ENCODE measurements around the gene DPF3.

Gene DPF3

DNA sequence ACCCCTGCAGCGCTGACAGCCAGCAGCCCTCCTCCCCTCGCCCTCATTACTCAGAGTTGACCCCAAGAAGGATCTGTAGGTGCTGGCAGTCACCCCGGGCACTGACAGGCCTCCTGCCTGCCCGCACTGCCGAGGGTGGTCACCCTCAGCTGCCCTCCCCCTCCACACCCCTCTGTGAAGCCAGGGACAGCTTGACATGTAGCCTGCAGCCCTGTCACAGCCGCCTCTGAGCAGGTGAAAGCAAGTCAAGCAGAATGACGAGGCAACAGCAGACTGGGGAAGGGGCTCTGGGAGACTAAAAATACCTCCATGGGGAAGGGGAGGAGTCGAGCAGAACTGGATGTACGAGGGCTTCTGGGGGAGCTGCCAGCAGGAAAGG lies 178.1 kb downstream of the DPF3 start:
- DNase-seq (ENCODE audit: low read depth in 2 of 2), result no peak

- no peak for DNase-seq (ENCODE audit: low read depth in 2 of 2)
Observed at GRCh38 chr14:72715215-72715849, 178.6 kb downstream of the DPF3 start.

- DNase-seq (ENCODE audit: low read depth in 2 of 2), result no peak
Observed at GRCh38 chr14:72714871-72715214, 179.1 kb downstream of the DPF3 start.

DNA sequence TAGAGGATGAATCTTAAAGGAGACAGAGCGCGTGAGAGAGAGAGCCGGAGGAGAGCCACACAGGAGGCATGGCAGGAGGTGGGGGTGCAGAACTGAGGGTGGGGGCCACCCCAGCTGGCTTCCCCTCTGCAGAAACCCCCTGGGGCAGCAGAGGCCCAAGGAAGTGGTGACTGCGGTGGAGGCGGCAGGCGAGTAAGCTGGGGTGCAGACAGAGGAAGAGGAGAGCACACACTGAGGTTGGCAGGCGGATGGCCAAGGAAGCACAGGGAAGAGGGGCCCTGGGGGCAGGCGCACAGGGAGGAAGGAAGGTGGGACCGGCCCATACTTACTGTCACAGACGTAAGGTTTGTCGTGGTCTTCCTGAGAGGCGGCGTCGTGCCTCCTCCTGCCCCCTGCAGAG lies 179.8 kb downstream of the DPF3 start:
- no peak for DNase-seq (ENCODE audit: low read depth in 2 of 2)

- no peak for DNase-seq (ENCODE audit: low read depth in 2 of 2)
Observed at GRCh38 chr14:72711936-72712335, 182.0 kb downstream of the DPF3 start.

DNA sequence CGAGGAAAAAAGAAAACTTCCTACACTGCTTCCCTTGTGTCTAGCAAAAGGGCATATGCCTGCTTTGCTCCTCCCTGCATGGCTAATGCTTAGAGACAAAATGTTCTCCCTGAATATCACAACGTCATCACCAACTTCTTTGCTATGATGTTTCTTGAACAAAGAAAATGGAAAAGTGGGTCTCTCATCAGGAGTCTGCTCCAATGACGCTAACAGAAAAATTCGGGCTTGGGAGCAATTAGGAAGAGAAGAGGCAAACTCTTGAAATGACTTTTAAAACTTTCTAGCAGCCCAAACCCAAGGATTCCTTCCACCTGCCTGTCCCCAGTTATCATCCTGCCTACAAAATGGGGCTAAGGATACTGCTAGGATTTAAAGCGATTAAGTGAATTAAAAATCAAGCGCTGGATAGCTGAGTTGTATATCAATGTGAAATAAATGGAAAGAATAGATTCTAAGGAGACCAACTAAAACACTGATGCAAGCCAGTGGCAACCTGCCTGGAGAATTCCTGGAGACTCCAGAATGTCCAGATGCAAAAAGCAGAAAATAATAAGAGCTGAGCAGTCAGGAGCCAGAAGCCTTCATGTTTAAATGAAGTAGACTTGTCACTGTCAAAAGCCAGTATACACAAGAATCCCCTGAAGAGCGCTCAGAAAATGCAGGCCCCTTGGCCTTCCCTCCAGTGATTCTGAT lies 183.8 kb downstream of the DPF3 start:
- no peak for DNase-seq (ENCODE audit: low read depth in 2 of 2)

- DNase-seq (ENCODE audit: low read depth in 2 of 2), result no peak
Observed at GRCh38 chr14:72708708-72709475, 185.0 kb downstream of the DPF3 start.

DNA sequence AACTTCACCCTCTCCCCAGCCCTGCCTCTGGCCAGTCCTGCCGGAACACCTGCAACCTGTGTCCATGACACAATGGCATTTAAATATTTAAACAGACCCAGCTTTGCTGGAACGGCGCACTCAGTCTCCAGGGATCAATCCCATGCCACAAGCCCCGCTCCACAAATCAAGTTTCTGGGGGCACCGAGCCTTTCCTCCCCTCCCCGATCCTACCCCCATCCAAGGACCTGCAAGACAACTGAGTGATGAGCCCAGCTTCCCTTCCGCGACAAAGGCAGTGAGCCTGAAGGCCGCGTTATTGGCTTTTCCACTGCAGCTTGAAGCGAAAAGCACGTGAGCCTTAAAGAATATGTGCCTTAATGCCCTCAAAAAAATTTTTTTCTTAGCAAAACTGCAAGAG lies 185.7 kb downstream of the DPF3 start:
- DNase-seq (ENCODE audit: low read depth in 2 of 2), result no peak

DNA sequence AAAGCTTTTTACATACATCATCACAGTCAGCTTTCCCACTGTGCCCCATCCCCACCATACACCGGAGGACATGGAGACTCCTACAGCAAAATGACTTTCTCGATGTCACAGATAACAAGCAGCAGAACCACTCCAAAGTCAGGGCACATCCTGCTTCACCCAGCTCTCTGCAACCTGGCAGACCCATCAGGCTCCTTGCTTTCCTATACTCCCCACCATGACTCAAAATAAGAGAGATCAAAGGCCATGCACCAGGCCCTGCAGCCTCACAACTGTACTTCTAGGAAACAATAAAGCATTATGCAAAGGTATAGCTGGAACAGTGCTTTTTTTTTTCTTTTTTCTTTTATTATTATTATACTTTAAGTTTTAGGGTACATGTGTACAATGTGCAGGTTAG lies 187.4 kb downstream of the DPF3 start:
- DNase-seq (ENCODE audit: low read depth in 2 of 2), result no peak

DNA sequence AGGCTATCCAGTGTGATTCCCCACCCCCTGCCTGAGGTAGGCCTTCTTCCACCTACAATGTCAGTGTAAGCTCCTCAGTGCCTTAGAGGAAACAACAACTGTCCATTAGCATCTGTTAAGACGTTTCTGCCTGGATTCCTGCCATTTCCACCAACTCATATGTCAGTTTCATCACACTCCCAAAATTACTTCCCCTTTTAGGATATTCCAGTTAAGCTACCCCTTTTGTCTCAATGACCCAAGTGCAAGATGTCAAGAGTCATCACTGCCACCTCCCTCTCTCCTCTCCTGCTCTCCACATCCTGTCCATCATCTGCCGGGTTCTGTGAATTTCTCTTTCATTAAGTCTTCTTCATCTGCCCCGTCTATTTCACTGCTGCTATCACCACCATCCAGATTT lies 189.4 kb downstream of the DPF3 start:
- DNase-seq (ENCODE audit: low read depth in 2 of 2), result no peak

DNA sequence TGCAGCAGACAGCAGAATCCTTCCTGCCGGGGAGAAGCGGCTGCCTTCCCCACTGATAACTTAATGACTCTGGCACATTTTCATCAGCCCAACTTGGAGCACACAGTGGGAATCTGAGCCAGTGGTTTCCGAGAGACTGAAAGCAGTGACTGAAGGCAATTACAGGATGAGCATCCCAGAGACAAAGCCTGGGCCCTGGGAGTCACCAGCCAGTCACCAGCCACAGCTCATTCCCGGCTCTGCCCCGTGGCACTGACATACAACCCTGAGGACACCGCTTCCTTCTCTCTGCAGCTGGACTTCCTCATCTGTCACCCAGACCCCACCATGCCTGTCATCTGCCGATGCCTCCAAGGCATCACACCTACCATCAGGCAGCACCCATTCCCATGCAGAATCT lies 192.3 kb downstream of the DPF3 start:
- no peak for DNase-seq (ENCODE audit: low read depth in 2 of 2)

GRCh38 chr14:72701237-72701565 lies 192.7 kb downstream of the DPF3 start:
- DNase-seq (ENCODE audit: low read depth in 2 of 2), result no peak

- no peak for DNase-seq (ENCODE audit: low read depth in 2 of 2)
Observed at GRCh38 chr14:72700338-72701236, 193.3 kb downstream of the DPF3 start.

- no peak for DNase-seq (ENCODE audit: low read depth in 2 of 2)
Observed at GRCh38 chr14:72699852-72700257, 194.0 kb downstream of the DPF3 start.

- no peak for DNase-seq (ENCODE audit: low read depth in 2 of 2)
Observed at GRCh38 chr14:72699443-72699842, 194.5 kb downstream of the DPF3 start.

GRCh38 chr14:72692696-72693095 lies 201.2 kb downstream of the DPF3 start:
- DNase-seq (ENCODE audit: low read depth in 2 of 2), result no peak

DNA sequence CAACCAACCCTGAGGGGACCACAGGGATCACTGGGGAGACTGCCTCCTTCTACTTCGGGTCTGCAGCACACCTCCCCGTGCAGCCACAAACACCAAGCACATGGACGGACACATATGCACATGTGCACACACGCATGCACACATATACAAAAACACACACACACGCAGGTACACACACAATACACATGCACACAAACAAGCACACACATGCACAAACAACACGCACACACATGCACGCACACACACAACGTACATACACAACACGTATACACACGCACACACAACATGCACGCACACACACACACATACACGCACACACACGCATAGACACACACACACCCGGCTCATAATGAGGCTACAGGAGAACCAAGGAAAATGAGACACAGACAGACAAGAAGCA lies 203.6 kb downstream of the DPF3 start:
- DNase-seq (ENCODE audit: low read depth in 2 of 2), result no peak

- DNase-seq (ENCODE audit: low read depth in 2 of 2), result no peak
Observed at GRCh38 chr14:72688990-72689671, 204.8 kb downstream of the DPF3 start.

DNA sequence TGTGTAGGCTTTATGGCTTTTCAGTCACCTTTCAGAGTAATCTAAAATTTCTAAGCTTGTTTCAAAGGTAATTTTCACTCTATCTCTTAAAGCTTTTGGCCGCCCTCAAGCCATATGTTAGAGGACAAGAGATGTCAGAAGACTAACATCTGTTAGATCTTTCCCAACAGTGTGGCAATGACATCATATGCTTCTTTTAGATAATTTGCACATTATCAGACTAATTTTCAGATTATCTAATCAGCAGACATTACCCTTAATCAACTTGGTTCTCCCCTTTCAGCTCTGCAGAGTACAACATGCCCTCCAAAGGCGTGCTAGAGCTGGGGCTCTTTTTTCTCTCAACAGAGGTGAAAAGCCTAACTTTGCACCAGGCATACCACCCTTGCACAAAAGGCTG lies 207.1 kb downstream of the DPF3 start:
- no peak for DNase-seq (ENCODE audit: low read depth in 2 of 2)

DNA sequence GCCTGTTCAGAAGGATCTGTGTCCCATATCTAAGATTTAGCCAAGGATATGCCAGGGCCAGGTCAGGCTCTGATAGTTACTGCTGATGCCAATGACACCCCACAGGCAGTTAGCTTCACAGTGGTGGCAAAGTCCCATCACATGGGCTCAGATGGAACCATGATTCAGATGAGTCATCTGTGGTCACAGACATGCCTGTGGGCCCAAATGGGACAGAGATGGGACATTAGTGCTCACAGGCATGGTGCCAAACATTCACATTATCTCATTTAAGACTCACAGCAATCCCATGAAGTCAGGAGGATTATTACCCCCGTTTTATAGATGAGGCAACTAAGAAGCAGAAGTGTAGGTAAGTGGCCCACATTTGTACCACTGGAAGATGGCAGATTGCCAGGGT lies 207.8 kb downstream of the DPF3 start:
- DNase-seq (ENCODE audit: low read depth in 2 of 2), result no peak

DNA sequence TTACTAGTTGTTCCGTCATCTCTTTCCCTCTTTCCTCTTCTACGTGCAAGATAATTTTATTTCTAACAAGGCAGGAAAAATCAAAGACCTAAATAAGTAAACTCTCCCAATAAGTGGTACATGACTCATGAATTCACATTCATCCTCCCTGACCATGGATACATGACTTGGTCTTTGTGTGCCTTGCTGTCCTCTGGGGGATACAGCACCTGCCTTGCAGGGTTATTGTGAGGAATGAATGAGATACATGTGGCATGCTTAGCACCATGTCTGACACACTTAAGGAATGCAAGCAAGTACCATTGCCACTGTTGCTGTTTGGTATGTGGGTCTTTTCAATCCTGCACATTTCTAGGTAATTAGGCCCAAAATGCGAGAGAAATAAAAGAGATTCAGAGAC lies 208.4 kb downstream of the DPF3 start:
- DNase-seq (ENCODE audit: low read depth in 2 of 2), result no peak

DNA sequence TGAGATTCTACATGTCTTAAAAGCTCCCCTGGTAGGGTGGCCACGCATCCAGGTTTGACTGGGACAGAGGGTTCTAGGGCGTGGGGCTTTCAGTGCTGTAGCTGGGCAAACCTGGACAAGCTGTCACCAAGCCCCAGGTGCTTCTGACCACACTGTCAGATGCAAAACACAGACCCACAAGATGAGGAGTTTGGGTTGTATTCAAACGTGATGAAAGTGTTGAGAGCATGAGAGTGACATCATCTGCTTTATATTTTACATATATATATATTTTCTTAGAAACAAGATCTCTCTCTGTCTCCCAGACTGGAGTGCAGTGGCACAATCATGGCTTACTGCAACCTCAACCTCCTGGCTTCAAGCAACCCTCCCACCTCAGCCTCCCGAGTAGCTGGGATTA lies 210.1 kb downstream of the DPF3 start:
- DNase-seq (ENCODE audit: low read depth in 2 of 2), result no peak

Data from stimulated activated CD4-positive, alpha-beta T cell treated with anti-CD3 and anti-CD28 coated beads, Interleukin-1b, Interleukin-23, amount 100 ng/mL, for 4 hours (primary cell).